ENCODE data around the gene UNC13A.
"Not testable (repeated sequence)": the region's sequence is repeated elsewhere in the genome, so short reads cannot be mapped to it uniquely, and the experiment has no call there.

UNC13A gene

GRCh38 chr19:17601683-17602082 is 86.5 kb downstream of the UNC13A start:
- DNase-seq = no peak

GRCh38 chr19:17599780-17600179 is 88.4 kb downstream of the UNC13A start:
- no peak for DNase-seq

- no peak for DNase-seq
Measured at GRCh38 chr19:17598953-17599352, 89.2 kb downstream of the UNC13A start.

GRCh38 chr19:17598063-17598462 is 90.1 kb downstream of the UNC13A start:
- DNase-seq = not testable (repeated sequence)

GRCh38 chr19:17594296-17594695 is 93.9 kb downstream of the UNC13A start:
- DNase-seq = not testable (repeated sequence)

- no peak for DNase-seq
Measured at GRCh38 chr19:17590866-17591265, 97.3 kb downstream of the UNC13A start.

GRCh38 chr19:17585395-17585794 is 102.8 kb downstream of the UNC13A start:
- DNase-seq = not testable (repeated sequence)

GRCh38 chr19:17584132-17584531 is 104.0 kb downstream of the UNC13A start:
- no peak for DNase-seq

- no peak for DNase-seq
Measured at GRCh38 chr19:17582613-17583012, 105.5 kb downstream of the UNC13A start.

- no peak for DNase-seq
Measured at GRCh38 chr19:17581211-17581874, 106.8 kb downstream of the UNC13A start.

GRCh38 chr19:17580470-17581144 is 107.5 kb downstream of the UNC13A start:
- DNase-seq = no peak

- peak; percentile 12 for DNase-seq
Measured at GRCh38 chr19:17579661-17580244, 108.4 kb downstream of the UNC13A start.

- DNase-seq = no peak
Measured at GRCh38 chr19:17577457-17578097, 110.6 kb downstream of the UNC13A start.

- no peak for DNase-seq
Measured at GRCh38 chr19:17576758-17577456, 111.2 kb downstream of the UNC13A start.

- no peak for DNase-seq
Measured at GRCh38 chr19:17575871-17576757, 112.0 kb downstream of the UNC13A start.

- no peak for DNase-seq
Measured at GRCh38 chr19:17572638-17573037, 115.5 kb downstream of the UNC13A start.

GRCh38 chr19:17570791-17571190 is 117.4 kb downstream of the UNC13A start:
- no peak for DNase-seq

GRCh38 chr19:17570291-17570690 is 117.9 kb downstream of the UNC13A start:
- not testable (repeated sequence) for DNase-seq

- DNase-seq = no peak
Measured at GRCh38 chr19:17567940-17568339, 120.2 kb downstream of the UNC13A start.

- no peak for DNase-seq
Measured at GRCh38 chr19:17565611-17566010, 122.5 kb downstream of the UNC13A start.

- no peak for DNase-seq
Measured at GRCh38 chr19:17564781-17565180, 123.4 kb downstream of the UNC13A start.

GRCh38 chr19:17562561-17562960 is 125.6 kb downstream of the UNC13A start:
- no peak for DNase-seq

Measured in activated naive CD4-positive, alpha-beta T cell treated with Interleukin-2 at 50 U/mL for 16 hours (primary cell).